ENCODE results near the gene AMH.

Gene AMH

DNA sequence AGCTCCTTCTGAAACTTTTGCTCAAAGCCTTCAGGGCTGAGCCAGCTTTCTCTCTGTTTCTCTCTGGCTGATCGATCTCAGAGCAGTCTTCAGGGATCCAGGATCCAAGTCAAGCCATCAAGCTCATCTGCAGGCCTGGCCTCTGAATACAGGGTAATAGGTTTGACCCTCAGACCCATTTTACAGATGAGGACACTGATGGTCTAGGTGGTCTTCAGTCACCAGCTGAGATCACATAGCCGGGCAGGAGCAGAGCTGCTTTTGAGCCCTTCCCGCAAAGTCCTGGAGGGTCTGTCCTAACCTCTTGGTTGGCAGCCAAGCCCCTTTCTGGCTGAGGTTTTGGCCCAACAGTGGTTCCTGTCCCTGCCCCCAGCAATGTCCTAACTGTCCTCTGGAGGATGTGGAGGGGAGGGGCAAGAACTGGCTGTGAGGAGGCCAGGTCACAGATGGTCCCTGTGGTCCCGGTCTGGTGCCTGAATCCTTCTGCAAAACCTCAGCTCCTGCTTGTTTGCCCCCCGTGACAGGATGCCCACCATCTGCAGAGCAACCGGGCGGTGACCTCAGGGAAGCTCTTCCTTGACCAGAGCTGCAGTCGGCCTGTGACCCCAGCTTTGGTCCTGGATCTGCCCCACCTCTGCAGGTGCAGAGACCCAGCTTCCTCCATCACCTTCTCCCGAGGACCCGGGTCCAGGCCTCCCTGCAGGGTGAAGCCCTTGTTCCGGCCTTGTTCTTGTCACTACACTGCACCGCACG, 38.6 kb downstream of the AMH start:
- DNase-seq (ENCODE audit: low read depth in 3 of 3) = no peak

DNA sequence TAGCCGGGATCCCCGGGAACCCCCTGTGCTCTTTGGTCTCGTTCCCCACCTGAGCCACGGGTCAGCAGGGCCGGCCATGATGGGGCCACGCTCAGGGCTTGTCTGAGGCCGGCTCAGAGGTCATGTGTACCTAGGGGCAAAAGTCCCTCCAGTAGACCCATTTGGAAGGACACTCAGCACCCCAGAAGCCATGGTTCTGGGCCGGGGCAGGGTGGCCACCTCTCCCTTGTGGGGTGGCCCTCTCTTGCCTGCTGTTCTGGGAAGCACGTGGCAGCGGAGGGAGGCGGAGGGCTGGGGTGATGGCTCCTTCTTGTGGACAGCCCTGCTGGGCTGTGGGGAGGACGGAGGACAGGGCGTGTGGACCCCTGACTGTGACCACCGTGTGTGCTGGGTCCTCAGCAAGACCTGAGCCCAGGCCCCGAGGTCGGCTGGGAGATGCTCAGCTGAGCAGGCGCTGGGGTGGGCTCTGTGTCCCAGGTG, 39.3 kb downstream of the AMH start:
- DNase-seq (ENCODE audit: low read depth in 3 of 3) = no peak

DNA sequence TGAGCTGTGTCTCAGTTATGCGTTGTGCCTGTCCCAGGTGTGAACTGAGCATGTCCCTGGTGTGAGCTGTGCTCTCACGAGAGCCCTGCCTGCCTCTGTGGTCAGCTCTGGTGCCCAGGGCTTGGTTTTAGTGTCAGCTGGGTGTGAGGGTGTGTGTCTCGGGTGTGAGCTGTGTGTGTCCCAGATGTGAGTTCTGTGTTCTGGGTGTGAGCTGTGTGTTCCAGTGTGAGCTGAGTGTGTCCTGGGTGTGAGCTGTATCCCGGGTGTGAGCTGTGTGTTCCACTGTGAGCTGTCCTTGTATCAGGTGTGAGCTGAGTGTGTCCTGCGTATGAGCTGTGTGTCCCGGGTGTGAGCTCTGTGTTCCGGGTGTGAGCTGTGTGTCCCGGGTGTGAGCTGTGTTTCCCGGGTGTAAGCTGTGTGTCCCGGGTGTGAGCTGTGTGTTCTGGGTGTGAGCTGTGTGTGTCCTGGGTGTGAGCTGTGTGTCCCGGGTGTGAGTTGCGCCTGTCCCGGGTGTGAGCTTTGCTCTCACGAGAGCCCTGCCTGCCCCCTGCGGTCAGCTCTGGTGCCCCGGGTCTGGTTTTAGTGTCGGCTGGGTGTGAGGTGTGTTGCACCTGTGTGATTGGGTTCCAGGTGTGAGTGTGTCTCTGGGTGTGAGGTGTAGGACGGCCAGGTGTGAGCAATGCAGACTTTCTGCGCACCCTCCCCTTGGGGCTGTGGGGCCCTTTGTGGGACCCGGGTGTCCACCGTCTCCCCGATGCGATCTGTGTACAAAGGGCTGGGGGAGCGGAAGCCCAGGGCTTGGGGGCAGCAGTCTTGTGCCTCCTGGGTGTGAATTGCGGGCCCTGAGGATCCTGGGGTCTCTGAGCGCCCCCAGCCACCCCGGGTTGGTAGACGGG, 39.9 kb downstream of the AMH start:
- no peak for DNase-seq (ENCODE audit: low read depth in 3 of 3)

DNA sequence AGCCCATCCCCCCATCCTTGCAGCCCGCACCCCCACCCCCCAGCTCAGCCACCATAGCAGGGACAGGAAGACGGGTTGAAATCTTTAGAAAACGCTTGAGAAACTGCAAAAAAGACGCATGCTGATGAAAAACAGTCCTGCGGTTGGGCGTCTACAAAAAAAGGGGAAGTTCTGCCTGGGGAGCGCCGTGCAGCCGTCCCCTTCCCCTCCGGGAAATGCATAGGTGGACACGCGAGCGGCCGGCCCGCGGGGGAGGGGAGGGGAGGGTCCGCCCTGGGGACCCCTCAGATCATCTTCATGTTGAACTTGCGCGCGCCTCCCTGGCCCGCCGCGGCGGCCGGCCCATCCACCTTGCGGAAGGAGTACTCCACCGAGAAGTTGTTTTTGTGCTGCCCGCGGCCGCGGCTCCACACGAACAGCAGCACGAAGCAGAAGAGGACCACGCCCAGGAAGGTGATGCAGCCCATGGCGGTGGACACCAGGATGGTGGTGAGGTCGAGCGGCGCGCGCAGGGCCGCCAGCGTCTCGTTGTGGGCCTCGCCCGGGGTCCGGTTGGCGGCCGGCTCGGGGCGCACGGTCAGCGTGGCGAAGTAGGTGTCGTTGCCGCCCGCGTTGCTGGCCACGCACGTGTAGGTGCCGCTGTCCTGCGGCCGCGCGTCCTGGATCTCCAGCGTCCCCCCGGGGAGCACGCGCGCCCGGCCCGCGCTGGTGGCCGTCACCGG, 40.8 kb downstream of the AMH start:
- DNase-seq (ENCODE audit: low read depth in 3 of 3) = no peak

DNA sequence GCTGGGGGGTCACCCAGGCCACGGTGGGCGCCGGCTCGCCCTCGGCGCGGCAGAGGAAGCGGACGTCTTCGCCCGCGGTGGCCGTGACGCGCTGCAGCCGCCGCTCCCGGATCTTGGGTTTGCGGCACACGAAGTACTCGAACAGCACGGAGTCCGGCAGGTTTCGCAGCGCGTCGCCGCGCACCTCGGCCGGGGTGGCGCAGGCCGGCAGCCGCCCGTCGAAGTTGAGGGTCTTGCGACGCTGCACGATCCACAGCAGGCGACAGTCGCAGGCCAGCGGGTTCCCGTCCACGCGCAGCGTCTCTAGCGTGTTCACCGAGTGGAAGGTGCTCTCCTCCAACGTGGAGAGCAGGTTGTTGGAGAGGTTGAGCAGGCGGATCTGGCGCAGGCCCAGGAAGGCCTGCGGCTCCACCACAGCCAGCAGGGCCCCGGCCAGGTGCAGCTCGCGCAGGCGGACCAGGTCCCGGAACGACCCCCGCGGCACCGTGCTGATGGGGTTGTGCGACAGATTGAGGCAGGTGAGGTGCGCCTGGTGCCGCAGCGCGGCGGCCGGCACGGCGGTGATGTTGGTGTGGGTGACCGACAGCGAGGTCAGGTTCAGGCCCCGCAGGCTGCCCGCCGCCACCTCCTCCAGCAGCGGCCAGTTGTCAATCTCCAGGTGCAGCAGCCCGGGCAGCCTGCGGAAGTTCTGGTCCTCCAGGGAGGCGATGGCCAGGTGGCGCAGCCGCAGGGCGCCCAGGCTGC, 41.5 kb downstream of the AMH start:
- DNase-seq (ENCODE audit: low read depth in 3 of 3) = no peak

DNA sequence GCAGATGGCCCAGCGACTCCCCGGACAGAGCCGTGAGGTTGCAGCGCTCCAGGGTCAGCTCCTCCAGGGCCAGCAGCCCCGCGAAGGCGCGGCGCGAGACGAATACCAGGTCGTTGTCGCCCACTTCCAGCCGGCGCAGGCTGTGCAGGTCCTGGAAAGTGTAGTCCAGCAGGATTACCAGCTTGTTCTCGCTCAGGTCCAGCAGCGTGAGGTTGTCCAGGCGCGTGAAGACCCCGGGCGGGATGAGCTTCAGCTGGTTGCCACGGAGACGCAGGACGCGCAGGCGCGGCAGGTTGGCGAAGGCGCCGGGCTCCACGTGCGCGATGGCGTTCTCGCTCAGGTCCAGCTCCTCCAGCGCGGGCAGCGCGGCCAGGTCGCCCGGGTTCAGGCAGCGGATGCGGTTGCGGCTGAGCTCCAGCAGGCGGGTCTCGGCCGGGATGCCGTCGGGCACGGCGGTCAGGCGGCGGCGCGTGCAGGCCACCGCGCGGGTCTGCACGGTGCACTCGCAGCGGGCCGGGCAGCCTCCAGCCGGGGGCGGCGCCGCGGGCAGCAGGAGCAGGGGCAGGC, 42.1 kb downstream of the AMH start:
- DNase-seq (ENCODE audit: low read depth in 3 of 3) = no peak

DNA sequence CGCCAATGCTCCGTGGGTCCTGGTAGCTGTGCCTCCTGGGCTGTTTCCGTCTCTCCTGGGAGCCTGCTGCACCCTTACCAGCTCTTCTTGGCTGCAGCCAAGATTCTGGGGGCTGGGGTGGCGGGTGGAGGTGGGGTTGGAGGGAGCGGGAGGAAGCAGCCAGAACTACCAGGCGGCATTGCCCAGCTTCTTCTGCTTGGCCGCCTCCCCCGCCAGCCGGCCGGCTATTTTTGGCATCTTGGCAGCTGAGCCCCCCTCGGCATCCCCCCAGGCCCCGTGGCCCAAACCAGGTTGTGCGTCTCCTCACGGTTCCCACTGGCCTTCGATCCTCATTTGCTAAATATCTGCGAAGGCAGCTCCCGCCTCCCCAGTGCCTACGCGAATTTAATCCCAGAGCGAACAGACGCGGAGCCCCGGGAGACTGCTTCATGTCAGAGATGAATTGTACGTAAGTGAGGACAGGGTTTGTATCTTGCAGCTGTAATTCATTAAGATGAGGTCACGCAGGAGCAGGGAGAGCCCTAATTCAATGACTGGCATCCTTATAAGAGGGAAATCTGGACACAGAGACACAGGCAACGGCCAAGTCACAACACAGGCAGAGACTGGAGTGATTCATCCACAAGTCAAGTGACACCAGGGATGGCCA, 45.7 kb downstream of the AMH start:
- no peak for DNase-seq (ENCODE audit: low read depth in 3 of 3)

DNA sequence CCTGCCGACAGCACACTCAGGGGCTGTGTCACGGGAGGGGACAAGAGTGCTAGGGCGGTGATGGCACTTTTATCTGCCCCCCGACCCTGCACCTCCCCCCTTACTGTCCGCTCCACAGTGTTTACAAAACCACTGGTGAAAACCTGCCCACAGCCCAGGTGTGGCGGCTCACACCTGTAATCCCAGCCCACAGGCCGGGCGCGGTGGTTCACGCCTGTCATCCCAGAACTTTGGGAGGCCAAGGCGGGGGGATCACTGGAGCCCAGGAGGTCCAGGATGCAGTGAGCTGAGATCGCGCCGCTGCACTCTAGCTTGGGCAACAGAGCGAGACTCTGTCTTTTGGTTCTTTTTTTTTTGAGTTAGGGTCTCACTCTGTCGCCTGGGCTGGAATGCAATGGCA, 47.0 kb downstream of the AMH start:
- DNase-seq (ENCODE audit: low read depth in 3 of 3) = no peak

DNA sequence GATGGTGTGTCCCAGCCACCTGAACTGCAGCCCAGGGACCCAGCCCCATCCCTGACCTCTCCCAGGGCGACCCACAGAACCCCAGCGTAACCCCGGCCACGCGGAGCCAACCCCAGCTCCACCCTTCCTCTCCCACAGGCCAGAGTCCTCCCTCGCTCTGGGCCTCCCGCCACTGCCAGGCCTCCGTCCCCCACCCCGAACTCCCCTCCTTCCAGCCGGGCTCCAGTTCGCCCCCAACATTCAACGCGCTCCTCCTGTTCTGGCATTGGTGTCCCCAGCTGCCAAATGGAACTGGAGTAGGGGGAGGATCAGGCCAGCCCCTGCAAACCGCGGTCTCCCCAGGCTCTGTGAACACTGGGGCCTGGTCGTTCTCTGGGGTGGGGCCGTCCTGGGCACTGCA, 51.4 kb downstream of the AMH start:
- no peak for DNase-seq (ENCODE audit: low read depth in 3 of 3)
